Activated naive CD4-positive, alpha-beta T cell treated with anti-CD3 and anti-CD28 coated beads, Interleukin-2, amount 50 U/mL, for 24 hours (primary cell): Measurements from ENCODE around the gene SLC6A15.

Experiments
- H3K27ac Mint-ChIP-seq: one replicate; pipeline ENCODE4 v1.8.0; 2021; ENCODE audit warnings: mild to moderate bottlenecking, mixed read lengths
- H3K27me3 Mint-ChIP-seq: one replicate; pipeline ENCODE4 v1.8.0; 2021; ENCODE audit warnings: mixed read lengths
- H3K36me3 Mint-ChIP-seq: one replicate; pipeline ENCODE4 v1.8.0; 2021; ENCODE audit warnings: mixed read lengths
- H3K4me1 Mint-ChIP-seq: one replicate; pipeline ENCODE4 v1.8.0; 2021; ENCODE audit warnings: mixed read lengths
- H3K4me3 Mint-ChIP-seq: one replicate; pipeline ENCODE4 v1.8.0; 2021; ENCODE audit warnings: mild to moderate bottlenecking, mixed read lengths
- H3K9me3 Mint-ChIP-seq: one replicate; pipeline ENCODE4 v1.8.0; 2021; ENCODE audit warnings: mixed read lengths

SLC6A15 gene

GRCh38 chr12:84841591-84841990 lies 71.0 kb downstream of the SLC6A15 start:
- Mint-ChIP-seq H3K4me3 (no peak overlapping the region), H3K9me3 (no peaks in the 10 kb centered on the region), H3K36me3 (no peaks in the 10 kb centered on the region), H3K27ac (no peak overlapping the region), H3K4me1 (peaks cover 6% of the 10 kb centered on the region), H3K27me3 (no peaks in the 10 kb centered on the region)

- Mint-ChIP-seq H3K9me3 (no peaks in the 10 kb centered on the region), H3K27ac (no peak overlapping the region), H3K36me3 (no peaks in the 10 kb centered on the region), H3K4me3 (no peak overlapping the region), H3K4me1 (peaks cover 6% of the 10 kb centered on the region), H3K27me3 (no peaks in the 10 kb centered on the region)
Measured at GRCh38 chr12:84840356-84840755, 72.2 kb downstream of the SLC6A15 start.

GRCh38 chr12:84826925-84827324 lies 85.7 kb downstream of the SLC6A15 start:
- Mint-ChIP-seq H3K27me3 (peaks cover 2% of the 10 kb centered on the region), H3K4me3 (no peak overlapping the region), H3K36me3 (no peaks in the 10 kb centered on the region), H3K27ac (no peak overlapping the region), H3K4me1 (no peaks in the 10 kb centered on the region), H3K9me3 (no peaks in the 10 kb centered on the region)

- H3K4me1 Mint-ChIP-seq, result no peaks in the 10 kb centered on the region
- no peaks in the 10 kb centered on the region for H3K36me3 Mint-ChIP-seq
- H3K27ac Mint-ChIP-seq, result no peak overlapping the region
- H3K27me3 Mint-ChIP-seq, result peaks cover 2% of the 10 kb centered on the region
- no peaks in the 10 kb centered on the region for H3K9me3 Mint-ChIP-seq
- no peak overlapping the region for H3K4me3 Mint-ChIP-seq
Measured at GRCh38 chr12:84825149-84825548, 87.5 kb downstream of the SLC6A15 start.

- Mint-ChIP-seq H3K9me3 (no peaks in the 10 kb centered on the region), H3K27ac (no peak overlapping the region), H3K4me1 (no peaks in the 10 kb centered on the region), H3K4me3 (no peak overlapping the region), H3K36me3 (no peaks in the 10 kb centered on the region), H3K27me3 (peaks cover 4% of the 10 kb centered on the region)
Measured at GRCh38 chr12:84822525-84822924, 90.1 kb downstream of the SLC6A15 start.

GRCh38 chr12:84816916-84817695 lies 95.5 kb downstream of the SLC6A15 start:
- H3K4me3 Mint-ChIP-seq, result no peak overlapping the region
- no peaks in the 10 kb centered on the region for H3K9me3 Mint-ChIP-seq
- H3K36me3 Mint-ChIP-seq, result no peaks in the 10 kb centered on the region
- H3K27ac Mint-ChIP-seq, result no peak overlapping the region
- H3K27me3 Mint-ChIP-seq, result peaks cover 4% of the 10 kb centered on the region
- no peaks in the 10 kb centered on the region for H3K4me1 Mint-ChIP-seq

- Mint-ChIP-seq H3K36me3 (no peaks in the 10 kb centered on the region), H3K9me3 (no peaks in the 10 kb centered on the region), H3K27ac (no peak overlapping the region), H3K4me3 (no peak overlapping the region), H3K4me1 (no peaks in the 10 kb centered on the region), H3K27me3 (peaks cover 4% of the 10 kb centered on the region)
Measured at GRCh38 chr12:84814664-84815245, 97.8 kb downstream of the SLC6A15 start.

GRCh38 chr12:84813780-84814663 lies 98.6 kb downstream of the SLC6A15 start:
- no peaks in the 10 kb centered on the region for H3K36me3 Mint-ChIP-seq
- H3K4me1 Mint-ChIP-seq, result no peaks in the 10 kb centered on the region
- peaks cover 3% of the 10 kb centered on the region for H3K27me3 Mint-ChIP-seq
- H3K9me3 Mint-ChIP-seq, result no peaks in the 10 kb centered on the region
- H3K4me3 Mint-ChIP-seq, result no peak overlapping the region
- no peak overlapping the region for H3K27ac Mint-ChIP-seq

- Mint-ChIP-seq H3K4me1 (no peaks in the 10 kb centered on the region), H3K27ac (no peak overlapping the region), H3K9me3 (no peaks in the 10 kb centered on the region), H3K36me3 (no peaks in the 10 kb centered on the region), H3K4me3 (no peak overlapping the region), H3K27me3 (no peaks in the 10 kb centered on the region)
Measured at GRCh38 chr12:84811291-84811690, 101.3 kb downstream of the SLC6A15 start.

GRCh38 chr12:84810611-84811010 lies 102.0 kb downstream of the SLC6A15 start:
- Mint-ChIP-seq H3K36me3 (no peaks in the 10 kb centered on the region), H3K4me3 (no peak overlapping the region), H3K9me3 (no peaks in the 10 kb centered on the region), H3K27me3 (no peaks in the 10 kb centered on the region), H3K4me1 (no peaks in the 10 kb centered on the region), H3K27ac (no peak overlapping the region)
